Thyroid gland (tissue), 4 donors: ENCODE measurements around the gene CDK15.

ENCODE experiments used
- CTCF ChIP-seq, 6 experiments: fragments of 200-600 bp in 3 of 6; fragments of 450-650 bp in 3 of 6; sonication (generic) in 3 of 6; IDR thresholded peaks; one replicate each; pipeline ENCODE4 v1.5.1; 2016 to 2019; ENCODE audit warnings: antibody characterized with exemption in 6 of 6, mild to moderate bottlenecking in 2 of 6, inconsistent platforms in 1 of 6, moderate library complexity in 1 of 6
- POLR2A ChIP-seq, 2 donors: fragments of 450-650 bp; IDR thresholded peaks; one replicate each; pipeline ENCODE4 v1.6.1; 2017; ENCODE audit warnings: antibody characterized with exemption in 2 of 2, mild to moderate bottlenecking in 2 of 2, moderate library complexity in 1 of 2

- TF ChIP-seq CTCF (IDR thresholded peaks at IDR 0.05) (no peak), POLR2A (IDR thresholded peaks at IDR 0.05) (no peak)
Measured at GRCh38 chr2:201768918-201769317, 37.4 kb upstream of the CDK15 start.
